Loucy (cell line): ENCODE results near the gene PIAS2.
A peak's percentile ranks its signal among the peaks of the same experiment; 100 is the strongest.

Experiments used
- H2AFZ ChIP-seq: fragments of 200-600 bp; sonication (generic); 2 replicates; pipeline ENCODE4 v1.6.0; 2016; ENCODE audit warnings: antibody characterized with exemption, mild to moderate bottlenecking, low read length, moderate library complexity
- H3F3A ChIP-seq: fragments of 200-600 bp; 2 replicates; pipeline ENCODE4 v1.6.0; 2016; ENCODE audit warnings: antibody characterized with exemption, low read depth, mild to moderate bottlenecking
- H3K27me3 ChIP-seq: fragments of 200-600 bp; sonication (generic); 2 replicates; pipeline ENCODE4 v1.6.1; 2014; ENCODE audit warnings: low read length, mild to moderate bottlenecking; ENCODE audit not compliant: insufficient read depth, poor library complexity, severe bottlenecking
- H3K36me3 ChIP-seq: fragments of 200-600 bp; sonication (generic); 2 replicates; pipeline ENCODE4 v1.6.1; 2016; ENCODE audit warnings: low read length; ENCODE audit not compliant: insufficient read depth
- H3K4me1 ChIP-seq: fragments of 200-600 bp; sonication (generic); 2 replicates; pipeline ENCODE4 v1.5.1; 2014; ENCODE audit warnings: low read length, mild to moderate bottlenecking; ENCODE audit not compliant: insufficient read depth, poor library complexity, severe bottlenecking
- H3K4me2 ChIP-seq: fragments of 200-600 bp; sonication (generic); 2 replicates; pipeline ENCODE4 v1.6.0; 2014; ENCODE audit warnings: antibody characterized with exemption, low read length, low read depth, mild to moderate bottlenecking; ENCODE audit not compliant: poor library complexity, severe bottlenecking
- H3K4me3 ChIP-seq: fragments of 200-600 bp; sonication (generic); 2 replicates; pipeline ENCODE4 v1.5.1; 2014; ENCODE audit warnings: low read length, mild to moderate bottlenecking, mixed read lengths; ENCODE audit not compliant: poor library complexity, severe bottlenecking
- H3K79me2 ChIP-seq: fragments of 200-600 bp; sonication (generic); 2 replicates; pipeline ENCODE4 v1.6.1; 2014; ENCODE audit warnings: low read length; ENCODE audit not compliant: insufficient read depth
- H3K9ac ChIP-seq: fragments of 200-600 bp; sonication (generic); 2 replicates; pipeline ENCODE4 v1.6.0; 2014; ENCODE audit warnings: mild to moderate bottlenecking, low read depth, low read length, moderate library complexity; ENCODE audit not compliant: poor library complexity, severe bottlenecking
- H3K9me2 ChIP-seq: fragments of 200-600 bp; sonication (generic); replicated peaks from 2 replicates; pipeline ENCODE4 v1.6.1; 2016; ENCODE audit warnings: low read depth, low read length, mixed read lengths
- H3K9me3 ChIP-seq: fragments of 200-600 bp; sonication (generic); 2 replicates; pipeline ENCODE4 v1.6.1; 2014; ENCODE audit warnings: mild to moderate bottlenecking, antibody characterized with exemption, low read length, low read depth; ENCODE audit not compliant: insufficient read depth
- H4K20me1 ChIP-seq: fragments of 200-600 bp; sonication (generic); 2 replicates; pipeline ENCODE4 v1.6.0; 2014; ENCODE audit warnings: antibody characterized with exemption, low read length, mild to moderate bottlenecking; ENCODE audit not compliant: insufficient read depth, poor library complexity, severe bottlenecking
- CTCF ChIP-seq: fragments of 200-600 bp; sonication (generic); conservative IDR thresholded peaks from 2 replicates; pipeline ENCODE4 v1.5.1; 2014; ENCODE audit warnings: mild to moderate bottlenecking, antibody characterized with exemption, low read length
- EZH2phosphoT487 ChIP-seq: fragments of 200-600 bp; IDR thresholded peaks from 2 replicates; pipeline ENCODE4 v1.6.1; 2018; ENCODE audit warnings: antibody characterized with exemption, mild to moderate bottlenecking, moderate library complexity, borderline replicate concordance

PIAS2 gene

GRCh38 chr18:46770708-46771107 lies 146.6 kb downstream of the PIAS2 start:
- Histone ChIP-seq H3K27me3 (no peaks in the 10 kb centered on the region), H3K4me2 (no peak overlapping the region), H3K36me3 (no peaks in the 10 kb centered on the region), H3K9me3 (no peaks in the 10 kb centered on the region), H3K4me3 (no peak overlapping the region), H3F3A (no peaks in the 10 kb centered on the region), H2AFZ (no peak overlapping the region), H3K9ac (no peak overlapping the region), H3K79me2 (no peaks in the 10 kb centered on the region), H4K20me1 (no peaks in the 10 kb centered on the region), H3K9me2 (no peaks in the 10 kb centered on the region), H3K4me1 (peaks cover 10% of the 10 kb centered on the region)
- TF ChIP-seq EZH2phosphoT487 (no peak), CTCF (no peak)

- no peak overlapping the region for H2AFZ ChIP-seq
- no peaks in the 10 kb centered on the region for H3F3A ChIP-seq
- no peaks in the 10 kb centered on the region for H3K79me2 ChIP-seq
- peaks cover 10% of the 10 kb centered on the region for H3K4me1 ChIP-seq
- H3K9me2 ChIP-seq: no peaks in the 10 kb centered on the region
- TF ChIP-seq EZH2phosphoT487 (no peak), CTCF (no peak)
- H3K4me2 ChIP-seq: no peak overlapping the region
- H3K9me3 ChIP-seq: no peaks in the 10 kb centered on the region
- no peak overlapping the region for H3K4me3 ChIP-seq
- no peaks in the 10 kb centered on the region for H3K36me3 ChIP-seq
- H4K20me1 ChIP-seq: no peaks in the 10 kb centered on the region
- no peaks in the 10 kb centered on the region for H3K27me3 ChIP-seq
- no peak overlapping the region for H3K9ac ChIP-seq
These were observed 149.0 kb downstream of the PIAS2 start for GRCh38 chr18:46768166-46768921.

- no peaks in the 10 kb centered on the region for H4K20me1 ChIP-seq
- no peak overlapping the region for H3K9ac ChIP-seq
- no peaks in the 10 kb centered on the region for H3K9me3 ChIP-seq
- H3K4me1 ChIP-seq: peaks cover 10% of the 10 kb centered on the region
- H3K27me3 ChIP-seq: no peaks in the 10 kb centered on the region
- no peaks in the 10 kb centered on the region for H3K79me2 ChIP-seq
- no peak for TF ChIP-seq CTCF
- no peak for TF ChIP-seq EZH2phosphoT487
- H3K36me3 ChIP-seq: no peaks in the 10 kb centered on the region
- H3K4me2 ChIP-seq: peak overlapping the region; percentile 20
- no peaks in the 10 kb centered on the region for H3F3A ChIP-seq
- H3K4me3 ChIP-seq: no peak overlapping the region
- peak overlapping the region; percentile 66; the same call in 1 of the 2 replicates for H2AFZ ChIP-seq
- no peaks in the 10 kb centered on the region for H3K9me2 ChIP-seq
These were observed 150.1 kb downstream of the PIAS2 start for GRCh38 chr18:46767217-46767616.
